IMR-90 (cell line): ENCODE measurements around the gene BBIP1. TPM values are rescaled to one million over a fixed set of nuclear protein-coding genes. Genes with fewer than 3 reads are reported as not detected.

Experiments used
- ATAC-seq: fragments of 200-7000 bp; cut with Tn5 transposase; 2 replicates; pipeline ENCODE4 v1.9.1; 2020; ENCODE audit warnings: low read depth, mild to moderate bottlenecking, moderate library complexity
- BruUV-seq: library from RNA; stranded (reverse); fragments of 400-500 nt; replicated peaks from 2 replicates; lab custom pipeline; 2021; lab: Mats Ljungman, UMichigan
- CTCF ChIA-PET: fragments of 300-600 bp; formaldehyde crosslinking; extraction: SDS; loops from one replicate; lab custom pipeline; 2021; ENCODE audit warnings: antibody characterized with exemption; lab: Yijun Ruan, JAX
- POLR2A ChIA-PET: fragments of 300-600 bp; sonication (Branson Sonifier 250); formaldehyde crosslinking; loops from one replicate; lab custom pipeline; 2022; ENCODE audit warnings: antibody characterized with exemption; ENCODE audit not compliant: unreplicated experiment; lab: Charles Lee
- DNase-seq: peaks from one replicate; pipeline ENCODE4 v3.0.0; 2013
- H2AFZ ChIP-seq: replicated peaks from 2 replicates; pipeline ENCODE3; 2013; ENCODE audit warnings: low read length, mild to moderate bottlenecking; ENCODE audit not compliant: poor library complexity
- H2AK5ac ChIP-seq: 2 replicates; pipeline ENCODE4 v1.6.1; 2013; ENCODE audit warnings: low read depth, low read length, inconsistent platforms
- H2AK9ac ChIP-seq: replicated peaks from 2 replicates; pipeline ENCODE3; 2013; ENCODE audit warnings: mild to moderate bottlenecking, low read depth, low read length, moderate library complexity; ENCODE audit not compliant: poor library complexity
- H2BK120ac ChIP-seq: 2 replicates; pipeline ENCODE4 v1.6.1; 2013; ENCODE audit warnings: low read depth, low read length, inconsistent platforms
- H2BK15ac ChIP-seq: 3 replicates; pipeline ENCODE4 v1.6.1; 2013; ENCODE audit warnings: low read depth, low read length, inconsistent platforms
- H2BK20ac ChIP-seq: 2 replicates; pipeline ENCODE4 v1.6.1; 2013; ENCODE audit warnings: low read depth, mild to moderate bottlenecking, inconsistent platforms, low read length, moderate library complexity
- H2BK5ac ChIP-seq: 2 replicates; pipeline ENCODE4 v1.6.1; 2013; ENCODE audit warnings: mild to moderate bottlenecking, low read depth, low read length, inconsistent platforms; ENCODE audit not compliant: poor library complexity, severe bottlenecking
- H3K14ac ChIP-seq: replicated peaks from 2 replicates; pipeline ENCODE4 v1.6.1; 2013; ENCODE audit warnings: low read depth, low read length, inconsistent platforms
- H3K18ac ChIP-seq: 2 replicates; pipeline ENCODE4 v1.6.1; 2013; ENCODE audit warnings: low read depth, low read length, control low read depth
- H3K23ac ChIP-seq: 2 replicates; pipeline ENCODE4 v1.6.1; 2013; ENCODE audit warnings: low read depth, low read length, inconsistent platforms
- H3K27ac ChIP-seq: 2 replicates; pipeline ENCODE4 v1.5.1; 2013; ENCODE audit warnings: mild to moderate bottlenecking, control low read depth, low read length; ENCODE audit not compliant: insufficient read depth
- H3K27me3 ChIP-seq: 2 replicates; pipeline ENCODE4 v1.6.1; 2013; ENCODE audit warnings: low read length; ENCODE audit not compliant: control insufficient read depth, insufficient read depth
- H3K36me3 ChIP-seq: 2 replicates; pipeline ENCODE4 v1.6.1; 2013; ENCODE audit warnings: low read length, mixed read lengths; ENCODE audit not compliant: control insufficient read depth, insufficient read depth
- H3K4ac ChIP-seq: 2 replicates; pipeline ENCODE4 v1.6.1; 2013; ENCODE audit warnings: low read depth, low read length, inconsistent platforms
- H3K4me1 ChIP-seq: 2 replicates; pipeline ENCODE4 v1.6.1; 2013; ENCODE audit warnings: low read length, mixed read lengths; ENCODE audit not compliant: control insufficient read depth, insufficient read depth
- H3K4me2 ChIP-seq: 2 replicates; pipeline ENCODE4 v1.6.1; 2013; ENCODE audit warnings: low read depth, mild to moderate bottlenecking, control low read depth, low read length, moderate library complexity
- H3K4me3 ChIP-seq: 2 replicates; pipeline ENCODE4 v1.5.1; 2013; ENCODE audit warnings: low read depth, mild to moderate bottlenecking, control low read depth, low read length, moderate library complexity; ENCODE audit not compliant: insufficient read depth
- H3K56ac ChIP-seq: 2 replicates; pipeline ENCODE4 v1.6.1; 2013; ENCODE audit warnings: low read length, inconsistent platforms; ENCODE audit not compliant: insufficient read depth; ENCODE audit errors: extremely low read depth
- H3K79me1 ChIP-seq, 2 experiments: 2 replicates each; pipeline ENCODE4 v1.6.1; 2013; ENCODE audit warnings: low read length in 2 of 2, inconsistent platforms in 1 of 2, low read depth in 1 of 2
- H3K9ac ChIP-seq: 2 replicates; pipeline ENCODE4 v1.6.1; 2013; ENCODE audit warnings: low read depth, low read length, control low read depth
- H3K9me1 ChIP-seq: 2 replicates; pipeline ENCODE4 v1.6.1; 2013; ENCODE audit warnings: low read length, inconsistent platforms; ENCODE audit not compliant: insufficient read depth
- H3K9me3 ChIP-seq: 2 replicates; pipeline ENCODE4 v1.6.1; 2013; ENCODE audit warnings: low read length; ENCODE audit not compliant: control insufficient read depth, insufficient read depth
- H4K20me1 ChIP-seq: 2 replicates; pipeline ENCODE4 v1.6.1; 2013; ENCODE audit warnings: low read length, inconsistent platforms; ENCODE audit not compliant: insufficient read depth
- H4K5ac ChIP-seq: 2 replicates; pipeline ENCODE4 v1.6.1; 2013; ENCODE audit warnings: mild to moderate bottlenecking, low read depth, low read length, control low read depth
- H4K8ac ChIP-seq, 2 experiments: 2 replicates each; pipeline ENCODE4 v1.6.1; 2013; ENCODE audit warnings: low read depth in 2 of 2, low read length in 2 of 2, control low read depth in 1 of 2, inconsistent platforms in 1 of 2
- H4K91ac ChIP-seq: 2 replicates; pipeline ENCODE4 v1.6.1; 2013; ENCODE audit warnings: low read depth, low read length, inconsistent platforms; ENCODE audit not compliant: insufficient read depth
- CEBPB ChIP-seq: IDR thresholded peaks from 2 replicates; pipeline ENCODE4 v1.6.1; 2012; ENCODE audit warnings: low read depth, low read length, improper control_type of control experiment
- CTCF ChIP-seq: conservative IDR thresholded peaks from 2 replicates; pipeline ENCODE4 v1.5.1; 2012; ENCODE audit warnings: mild to moderate bottlenecking, low read depth, low read length, improper control_type of control experiment
- MAFK ChIP-seq: IDR thresholded peaks from 2 replicates; pipeline ENCODE4 v1.6.1; 2012; ENCODE audit warnings: low read depth, low read length, improper control_type of control experiment
- MAZ ChIP-seq: IDR thresholded peaks from 2 replicates; pipeline ENCODE4 v1.6.1; 2012; ENCODE audit warnings: low read depth, mild to moderate bottlenecking, low read length, improper control_type of control experiment, moderate library complexity, borderline replicate concordance
- MXI1 ChIP-seq: IDR thresholded peaks from 2 replicates; pipeline ENCODE4 v1.6.1; 2012; ENCODE audit warnings: low read depth, mild to moderate bottlenecking, low read length, moderate library complexity, borderline replicate concordance
- NFE2L2 ChIP-seq: fragments of 150-350 bp; IDR thresholded peaks from 2 replicates; pipeline ENCODE4 v1.6.1; 2016; ENCODE audit warnings: low read depth, mild to moderate bottlenecking, low read length
- POLR2A ChIP-seq: IDR thresholded peaks from 2 replicates; pipeline ENCODE4 v1.6.1; 2012; ENCODE audit warnings: mild to moderate bottlenecking, low read depth, low read length
- RAD21 ChIP-seq: IDR thresholded peaks from 2 replicates; pipeline ENCODE4 v1.6.1; 2012; ENCODE audit warnings: low read length, improper control_type of control experiment
- RCOR1 ChIP-seq: IDR thresholded peaks from 2 replicates; pipeline ENCODE4 v1.6.1; 2012; ENCODE audit warnings: mild to moderate bottlenecking, low read length, improper control_type of control experiment; ENCODE audit not compliant: insufficient replicate concordance
- RFX5 ChIP-seq: IDR thresholded peaks from 2 replicates; pipeline ENCODE4 v1.8.0; 2012; ENCODE audit warnings: low read depth, mild to moderate bottlenecking, low read length, moderate library complexity
- SMC3 ChIP-seq: fragments of 150-350 bp; IDR thresholded peaks from 2 replicates; pipeline ENCODE4 v1.6.1; 2016; ENCODE audit warnings: low read depth, mild to moderate bottlenecking, antibody characterized with exemption, low read length, moderate library complexity
- USF2 ChIP-seq: fragments of 150-350 bp; IDR thresholded peaks from 2 replicates; pipeline ENCODE4 v1.6.1; 2017; ENCODE audit warnings: mild to moderate bottlenecking, antibody characterized with exemption, low read length, low read depth
- WGBS, 2 experiments: methylation state at CpG; one replicate each; pipeline versions ENCODE4 v1.1.5 to v1.1.7; 2013; ENCODE audit warnings: missing lambda C conversion rate in 2 of 2; ENCODE audit not compliant: insufficient read length in 1 of 2; ENCODE audit errors: extremely low coverage in 2 of 2; 5-methylcytosine and 5-hydroxymethylcytosine counted together
- dilution Hi-C: fragments of 300-500 bp; cut with HindIII; formaldehyde crosslinking; loops from one replicate; pipeline ENCODE4 v1.14.3; 2018; ENCODE audit warnings: low sequenced_read_pairs; ENCODE audit not compliant: unreplicated experiment
- in situ Hi-C: fragments of 300-500 bp; cut with MboI; formaldehyde crosslinking; loops from 3 replicates; pipeline ENCODE4 v1.14.3; 2019; ENCODE audit warnings: low sequenced_read_pairs, inconsistent platforms, mixed read lengths
- intact Hi-C: fragments of 100-400 bp; cut with micrococcal nuclease; formaldehyde crosslinking; loops from 2 replicates; pipeline ENCODE4 v1.10.0; 2022
- polyA plus RNA-seq, 3 experiments: library from polyadenylated mRNA; depleted of rRNA; stranded (reverse); fragments of >200 nt; gene quantifications; 2 replicates each; pipeline ENCODE4 v1.2.3, GENCODE V29; 2012; ENCODE audit warnings: low replicate concordance in 1 of 3
- total RNA-seq: library from RNA; depleted of rRNA; stranded (reverse); fragments of >200 nt; gene quantifications from 2 replicates; pipeline ENCODE4 v1.2.3, GENCODE V29; 2012

Gene BBIP1
- total and polyA plus RNA-seq, 2 of the 4 experiments (the other 2 are of a cell fraction): 17.4 to 19.9 TPM

GRCh38 chr10:110918643-110919348 lies at the start of gene BBIP1 (continued):
- TF ChIP-seq MAZ (peak; percentile 78), RFX5 (peak; percentile 77), MXI1 (0 out of 2 replicates have a peak, but pooled peaks have one; percentile 14)

GRCh38 chr10:110967645-110968044 lies 48.7 kb upstream of the BBIP1 start:
- peaks cover 24% of the 10 kb centered on the region; the same call in 1 of the 2 replicates for H4K20me1 ChIP-seq
- dilution Hi-C loops: no loop called here
- TF ChIP-seq CTCF: no peak
- TF ChIP-seq NFE2L2: no peak
- no peak for TF ChIP-seq POLR2A
- TF ChIP-seq CEBPB: no peak
- no peak for TF ChIP-seq RCOR1
- no peak for TF ChIP-seq MAFK
- TF ChIP-seq MXI1: no peak
- no peak for TF ChIP-seq RAD21
- TF ChIP-seq RFX5: no peak
- TF ChIP-seq USF2: no peak
- TF ChIP-seq SMC3: no peak

More at GRCh38 chr10:110967645-110968044, 48.7 kb upstream of the BBIP1 start:
- Histone ChIP-seq H2AK5ac (no peak overlapping the region), H3K56ac (no peak overlapping the region), H3K23ac (no peak overlapping the region), H2AFZ (no peak overlapping the region), H2BK5ac (no peak overlapping the region), H4K91ac (no peak overlapping the region), H3K9ac (no peak overlapping the region), H3K4ac (no peak overlapping the region), H2BK15ac (no peak overlapping the region), H3K4me3 (no peak overlapping the region), H3K36me3 (no peaks in the 10 kb centered on the region), H4K5ac (no peak overlapping the region), H3K4me2 (no peak overlapping the region), H2AK9ac (no peak overlapping the region), H2BK120ac (no peak overlapping the region), H3K14ac (no peak overlapping the region), H4K8ac (no peak overlapping the region), H2BK20ac (no peak overlapping the region), H3K4me1 (no peaks in the 10 kb centered on the region), H3K79me1 (peaks cover 22 to 36% of the 10 kb centered on the region in 2 experiments), H3K9me1 (0 out of 2 replicates have a peak, but pooled peaks cover 3% of the 10 kb centered on the region), H3K27ac (no peak overlapping the region), H3K27me3 (no peaks in the 10 kb centered on the region), H3K18ac (no peak overlapping the region), H3K9me3 (no peaks in the 10 kb centered on the region)
- DNase-seq (no peak), ATAC-seq (no peak; the same call in 1 of the 2 replicates)
- no TSS peak for BruUV-seq
- no CpG with 5 or more reads among the region's 1 CpG for WGBS, 2 experiments
- in situ Hi-C loops: no loop called here
- intact Hi-C loops: no loop called here
- ChIA-PET CTCF (interaction anchor here (1.1 kb wide), 1 partner anchor 31 kb away, joined by 4 read pairs; no protein-coding TSS in a partner anchor), POLR2A (no interaction called here)
